GM12874 (cell line): ENCODE measurements around the gene CFI.

Experiments
- CTCF ChIP-seq: IDR thresholded peaks from 2 replicates; pipeline ENCODE4 v1.5.1; 2011; ENCODE audit warnings: low read depth, mild to moderate bottlenecking, control low read depth, low read length, moderate library complexity; ENCODE audit not compliant: insufficient read depth

The CFI gene

GRCh38 chr4:109699553-109700225 is 102.1 kb downstream of the CFI start:
- TF ChIP-seq CTCF = no peak

GRCh38 chr4:109698656-109699055 is 103.1 kb downstream of the CFI start:
- no peak for TF ChIP-seq CTCF

GRCh38 chr4:109691411-109691920 is 110.3 kb downstream of the CFI start:
- no peak for TF ChIP-seq CTCF
